ENCODE results near the gene TBX15.

Gene TBX15

DNA sequence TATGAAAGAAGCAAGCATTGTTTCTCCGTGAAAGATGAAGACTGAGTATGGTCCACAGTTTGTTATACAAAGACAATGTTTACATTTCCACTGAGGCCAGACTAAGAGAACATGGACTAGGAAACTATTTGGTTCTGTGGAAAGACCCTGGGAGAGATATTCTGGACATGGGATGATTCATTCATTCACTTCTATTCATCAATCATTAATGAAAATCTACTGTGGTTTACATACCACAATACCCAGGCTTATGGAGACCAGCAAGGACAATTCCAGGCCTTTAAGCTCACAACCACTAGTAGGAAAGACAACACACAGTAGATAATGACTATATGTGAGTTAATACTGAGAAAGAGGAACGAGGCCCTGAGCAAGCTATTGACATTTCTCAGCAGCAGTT lies 125.4 kb downstream of the TBX15 start:
- no peak for TF ChIP-seq CTCF (IDR thresholded peaks at IDR 0.05)

DNA sequence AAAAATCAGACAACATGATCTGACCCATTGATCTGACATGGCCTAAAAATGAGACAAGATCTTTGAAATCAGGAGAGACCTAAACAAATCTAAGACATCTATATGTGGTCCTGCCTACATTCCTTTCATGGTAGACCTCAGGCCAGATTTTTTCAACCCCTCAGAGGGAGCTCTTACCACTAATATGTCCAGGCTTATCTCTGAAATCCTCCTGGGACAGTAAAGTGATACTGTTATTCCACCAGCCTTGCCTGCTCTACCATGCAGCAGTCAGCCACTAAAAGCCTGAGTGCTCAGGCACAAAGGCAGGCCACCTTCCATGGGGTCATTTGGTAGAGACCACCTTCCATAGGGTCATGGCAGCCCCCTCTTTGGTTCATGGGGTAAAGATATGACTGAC lies 126.9 kb downstream of the TBX15 start:
- no peak for TF ChIP-seq CTCF (IDR thresholded peaks at IDR 0.05)

GRCh38 chr1:118859999-118860398 lies 128.1 kb downstream of the TBX15 start:
- TF ChIP-seq CTCF (IDR thresholded peaks at IDR 0.05), result no peak

DNA sequence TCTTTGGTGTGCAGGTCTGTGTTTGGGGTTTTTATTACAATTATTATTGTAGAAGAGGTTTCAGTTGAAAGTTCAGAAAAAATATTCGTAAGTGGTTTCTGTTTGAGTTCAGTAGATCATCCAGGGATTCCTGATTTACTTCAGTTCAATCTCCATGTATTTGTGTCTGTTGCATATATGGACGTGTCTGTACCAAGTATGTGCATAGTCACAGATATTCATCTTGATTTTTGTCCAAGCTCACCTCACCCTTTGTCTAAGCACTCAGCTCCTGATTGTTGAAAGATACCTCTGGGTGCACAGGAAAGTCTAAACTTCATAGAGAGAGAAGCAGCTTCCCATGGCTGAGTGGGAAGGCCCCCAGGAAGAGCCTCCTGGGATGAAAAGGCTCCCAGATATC lies 141.7 kb downstream of the TBX15 start:
- TF ChIP-seq CTCF (IDR thresholded peaks at IDR 0.05), result no peak

GRCh38 chr1:118842452-118843201 lies 145.5 kb downstream of the TBX15 start:
- TF ChIP-seq CTCF (IDR thresholded peaks at IDR 0.05), result no peak

- no peak for TF ChIP-seq CTCF (IDR thresholded peaks at IDR 0.05)
Observed at GRCh38 chr1:118841521-118841920, 146.6 kb downstream of the TBX15 start.

Measured in LNCAP (cell line).